ENCODE data around the gene BLTP1. TPM values are rescaled to one million over a fixed set of nuclear protein-coding genes. Genes with fewer than 3 reads are reported as not detected.

Gene BLTP1
- total and polyA plus RNA-seq, 2 experiments from 2014 or later = 12.9 to 62.5 TPM

DNA sequence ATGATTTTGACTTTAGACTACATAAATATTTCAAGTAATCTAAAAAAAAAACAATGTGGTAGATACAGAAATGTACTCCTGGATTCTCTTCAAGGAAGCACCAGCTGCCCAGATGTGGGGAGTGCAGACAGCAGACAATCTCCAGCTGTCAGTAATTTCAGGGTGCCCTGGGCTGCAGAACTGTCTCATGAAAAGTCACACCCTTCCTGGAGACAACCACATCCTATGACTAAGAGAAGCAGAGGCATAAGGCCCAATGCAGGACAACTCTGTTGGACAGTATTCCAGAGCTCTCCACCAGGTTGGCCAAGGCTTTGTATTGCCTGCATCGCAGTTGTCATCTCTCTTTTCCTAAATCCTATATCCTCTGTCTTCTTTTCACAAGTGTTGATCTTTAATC is 34.4 kb upstream of the BLTP1 start:
- Mint-ChIP-seq H3K4me1 (no peaks in the 10 kb centered on the region), H3K27me3 (ENCODE audit: insufficient read depth, low read depth, poor library complexity) (no peaks in the 10 kb centered on the region), H3K27ac (no peak overlapping the region), H3K4me3 (no peak overlapping the region), H3K9me3 (no peaks in the 10 kb centered on the region; the same call in 2 of the 3 replicates), H3K36me3 (ENCODE audit: low read depth) (no peaks in the 10 kb centered on the region)
- H3K4me1 ChIP-seq (ENCODE audit: insufficient read depth) = no peaks in the 10 kb centered on the region
- ATAC-seq = no peak
- no peak overlapping the region for H3K27ac ChIP-seq (ENCODE audit: low read depth)
- no peaks in the 10 kb centered on the region for H3K79me2 ChIP-seq (replicated peaks; ENCODE audit: insufficient read depth)
- peaks cover 15% of the 10 kb centered on the region; the same call in 1 of the 2 replicates for H3K9me2 ChIP-seq (ENCODE audit: insufficient read depth)
- H3K4me2 ChIP-seq = no peak overlapping the region
- H3K27me3 ChIP-seq (ENCODE audit: insufficient read depth) = no peaks in the 10 kb centered on the region
- H3K36me3 ChIP-seq (ENCODE audit: insufficient read depth) = no peaks in the 10 kb centered on the region
- H3F3A ChIP-seq (replicated peaks; ENCODE audit: low read depth) = no peaks in the 10 kb centered on the region
- TF ChIP-seq CREB1 (CRISPR knock-in tag; IDR thresholded peaks at IDR 0.05; ENCODE audit: low read depth) (no peak), EZH2 (IDR thresholded peaks at IDR 0.05; ENCODE audit: low read depth, unreplicated experiment) (no peak), STAT1 (IDR thresholded peaks at IDR 0.05; ENCODE audit: unreplicated experiment) (no peak), ZNF331 (CRISPR knock-in tag; IDR thresholded peaks at IDR 0.05; ENCODE audit: low read depth) (no peak), EZH2phosphoT487 (IDR thresholded peaks at IDR 0.05; ENCODE audit: unreplicated experiment) (no peak), NANOG (IDR thresholded peaks at IDR 0.05; ENCODE audit: borderline replicate concordance) (no peak), POLR2AphosphoS5 (IDR thresholded peaks at IDR 0.05; ENCODE audit: low read depth) (no peak), JUNB (IDR thresholded peaks at IDR 0.05; ENCODE audit: unreplicated experiment) (no peak), ZNF114 (CRISPR knock-in tag; IDR thresholded peaks at IDR 0.05) (no peak)
- TF ChIP-seq, protein P1, sequence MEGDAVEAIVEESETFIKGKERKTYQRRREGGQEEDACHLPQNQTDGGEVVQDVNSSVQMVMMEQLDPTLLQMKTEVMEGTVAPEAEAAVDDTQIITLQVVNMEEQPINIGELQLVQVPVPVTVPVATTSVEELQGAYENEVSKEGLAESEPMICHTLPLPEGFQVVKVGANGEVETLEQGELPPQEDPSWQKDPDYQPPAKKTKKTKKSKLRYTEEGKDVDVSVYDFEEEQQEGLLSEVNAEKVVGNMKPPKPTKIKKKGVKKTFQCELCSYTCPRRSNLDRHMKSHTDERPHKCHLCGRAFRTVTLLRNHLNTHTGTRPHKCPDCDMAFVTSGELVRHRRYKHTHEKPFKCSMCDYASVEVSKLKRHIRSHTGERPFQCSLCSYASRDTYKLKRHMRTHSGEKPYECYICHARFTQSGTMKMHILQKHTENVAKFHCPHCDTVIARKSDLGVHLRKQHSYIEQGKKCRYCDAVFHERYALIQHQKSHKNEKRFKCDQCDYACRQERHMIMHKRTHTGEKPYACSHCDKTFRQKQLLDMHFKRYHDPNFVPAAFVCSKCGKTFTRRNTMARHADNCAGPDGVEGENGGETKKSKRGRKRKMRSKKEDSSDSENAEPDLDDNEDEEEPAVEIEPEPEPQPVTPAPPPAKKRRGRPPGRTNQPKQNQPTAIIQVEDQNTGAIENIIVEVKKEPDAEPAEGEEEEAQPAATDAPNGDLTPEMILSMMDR (conservative IDR thresholded peaks at IDR 0.05; ENCODE audit: low read depth in 2 of 2) = no peak
- TF ChIP-seq, protein P2, sequence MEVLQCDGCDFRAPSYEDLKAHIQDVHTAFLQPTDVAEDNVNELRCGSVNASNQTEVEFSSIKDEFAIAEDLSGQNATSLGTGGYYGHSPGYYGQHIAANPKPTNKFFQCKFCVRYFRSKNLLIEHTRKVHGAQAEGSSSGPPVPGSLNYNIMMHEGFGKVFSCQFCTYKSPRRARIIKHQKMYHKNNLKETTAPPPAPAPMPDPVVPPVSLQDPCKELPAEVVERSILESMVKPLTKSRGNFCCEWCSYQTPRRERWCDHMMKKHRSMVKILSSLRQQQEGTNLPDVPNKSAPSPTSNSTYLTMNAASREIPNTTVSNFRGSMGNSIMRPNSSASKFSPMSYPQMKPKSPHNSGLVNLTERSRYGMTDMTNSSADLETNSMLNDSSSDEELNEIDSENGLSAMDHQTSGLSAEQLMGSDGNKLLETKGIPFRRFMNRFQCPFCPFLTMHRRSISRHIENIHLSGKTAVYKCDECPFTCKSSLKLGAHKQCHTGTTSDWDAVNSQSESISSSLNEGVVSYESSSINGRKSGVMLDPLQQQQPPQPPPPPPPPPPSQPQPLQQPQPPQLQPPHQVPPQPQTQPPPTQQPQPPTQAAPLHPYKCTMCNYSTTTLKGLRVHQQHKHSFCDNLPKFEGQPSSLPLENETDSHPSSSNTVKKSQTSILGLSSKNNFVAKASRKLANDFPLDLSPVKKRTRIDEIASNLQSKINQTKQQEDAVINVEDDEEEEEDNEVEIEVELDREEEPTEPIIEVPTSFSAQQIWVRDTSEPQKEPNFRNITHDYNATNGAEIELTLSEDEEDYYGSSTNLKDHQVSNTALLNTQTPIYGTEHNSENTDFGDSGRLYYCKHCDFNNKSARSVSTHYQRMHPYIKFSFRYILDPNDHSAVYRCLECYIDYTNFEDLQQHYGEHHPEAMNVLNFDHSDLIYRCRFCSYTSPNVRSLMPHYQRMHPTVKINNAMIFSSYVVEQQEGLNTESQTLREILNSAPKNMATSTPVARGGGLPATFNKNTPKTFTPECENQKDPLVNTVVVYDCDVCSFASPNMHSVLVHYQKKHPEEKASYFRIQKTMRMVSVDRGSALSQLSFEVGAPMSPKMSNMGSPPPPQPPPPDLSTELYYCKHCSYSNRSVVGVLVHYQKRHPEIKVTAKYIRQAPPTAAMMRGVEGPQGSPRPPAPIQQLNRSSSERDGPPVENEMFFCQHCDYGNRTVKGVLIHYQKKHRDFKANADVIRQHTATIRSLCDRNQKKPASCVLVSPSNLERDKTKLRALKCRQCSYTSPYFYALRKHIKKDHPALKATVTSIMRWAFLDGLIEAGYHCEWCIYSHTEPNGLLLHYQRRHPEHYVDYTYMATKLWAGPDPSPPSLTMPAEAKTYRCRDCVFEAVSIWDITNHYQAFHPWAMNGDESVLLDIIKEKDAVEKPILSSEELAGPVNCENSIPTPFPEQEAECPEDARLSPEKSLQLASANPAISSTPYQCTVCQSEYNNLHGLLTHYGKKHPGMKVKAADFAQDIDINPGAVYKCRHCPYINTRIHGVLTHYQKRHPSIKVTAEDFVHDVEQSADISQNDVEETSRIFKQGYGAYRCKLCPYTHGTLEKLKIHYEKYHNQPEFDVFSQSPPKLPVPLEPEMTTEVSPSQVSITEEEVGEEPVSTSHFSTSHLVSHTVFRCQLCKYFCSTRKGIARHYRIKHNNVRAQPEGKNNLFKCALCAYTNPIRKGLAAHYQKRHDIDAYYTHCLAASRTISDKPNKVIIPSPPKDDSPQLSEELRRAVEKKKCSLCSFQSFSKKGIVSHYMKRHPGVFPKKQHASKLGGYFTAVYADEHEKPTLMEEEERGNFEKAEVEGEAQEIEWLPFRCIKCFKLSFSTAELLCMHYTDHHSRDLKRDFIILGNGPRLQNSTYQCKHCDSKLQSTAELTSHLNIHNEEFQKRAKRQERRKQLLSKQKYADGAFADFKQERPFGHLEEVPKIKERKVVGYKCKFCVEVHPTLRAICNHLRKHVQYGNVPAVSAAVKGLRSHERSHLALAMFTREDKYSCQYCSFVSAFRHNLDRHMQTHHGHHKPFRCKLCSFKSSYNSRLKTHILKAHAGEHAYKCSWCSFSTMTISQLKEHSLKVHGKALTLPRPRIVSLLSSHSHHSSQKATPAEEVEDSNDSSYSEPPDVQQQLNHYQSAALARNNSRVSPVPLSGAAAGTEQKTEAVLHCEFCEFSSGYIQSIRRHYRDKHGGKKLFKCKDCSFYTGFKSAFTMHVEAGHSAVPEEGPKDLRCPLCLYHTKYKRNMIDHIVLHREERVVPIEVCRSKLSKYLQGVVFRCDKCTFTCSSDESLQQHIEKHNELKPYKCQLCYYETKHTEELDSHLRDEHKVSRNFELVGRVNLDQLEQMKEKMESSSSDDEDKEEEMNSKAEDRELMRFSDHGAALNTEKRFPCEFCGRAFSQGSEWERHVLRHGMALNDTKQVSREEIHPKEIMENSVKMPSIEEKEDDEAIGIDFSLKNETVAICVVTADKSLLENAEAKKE (CRISPR knock-in tag; IDR thresholded peaks at IDR 0.05) = no peak
- TF ChIP-seq, protein P3, sequence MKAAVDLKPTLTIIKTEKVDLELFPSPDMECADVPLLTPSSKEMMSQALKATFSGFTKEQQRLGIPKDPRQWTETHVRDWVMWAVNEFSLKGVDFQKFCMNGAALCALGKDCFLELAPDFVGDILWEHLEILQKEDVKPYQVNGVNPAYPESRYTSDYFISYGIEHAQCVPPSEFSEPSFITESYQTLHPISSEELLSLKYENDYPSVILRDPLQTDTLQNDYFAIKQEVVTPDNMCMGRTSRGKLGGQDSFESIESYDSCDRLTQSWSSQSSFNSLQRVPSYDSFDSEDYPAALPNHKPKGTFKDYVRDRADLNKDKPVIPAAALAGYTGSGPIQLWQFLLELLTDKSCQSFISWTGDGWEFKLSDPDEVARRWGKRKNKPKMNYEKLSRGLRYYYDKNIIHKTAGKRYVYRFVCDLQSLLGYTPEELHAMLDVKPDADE (IDR thresholded peaks at IDR 0.05) = no peak
- no peak overlapping the region for H2AFZ ChIP-seq
- no peak for DNase-seq (ENCODE audit: low spot score)
- no peak overlapping the region for H3K4me3 ChIP-seq
- H4K20me1 ChIP-seq (replicated peaks; ENCODE audit: insufficient read depth) = no peaks in the 10 kb centered on the region
